ENCODE results near the gene CCDC174.

Gene CCDC174

DNA sequence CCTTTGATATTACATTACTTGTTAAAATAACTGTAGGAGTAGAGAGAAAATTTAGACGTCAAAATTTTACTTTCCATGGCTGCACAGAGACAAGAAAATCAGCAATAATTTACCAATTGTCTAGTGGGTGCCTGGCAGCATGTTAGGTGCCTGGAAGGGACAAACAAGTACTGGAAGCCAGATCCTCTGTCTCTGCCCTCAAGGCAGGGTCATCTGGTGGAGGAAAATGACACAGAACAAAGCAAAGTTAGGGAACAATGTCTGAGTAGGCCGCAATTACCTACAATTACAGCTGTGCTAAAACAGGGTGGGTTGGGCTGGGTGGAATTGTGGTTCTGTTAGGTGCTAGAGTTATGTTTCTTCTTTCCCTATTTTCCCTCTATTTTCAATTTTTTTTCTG, 7.4 kb downstream of the CCDC174 start:
- DNase-seq: no peak

DNA sequence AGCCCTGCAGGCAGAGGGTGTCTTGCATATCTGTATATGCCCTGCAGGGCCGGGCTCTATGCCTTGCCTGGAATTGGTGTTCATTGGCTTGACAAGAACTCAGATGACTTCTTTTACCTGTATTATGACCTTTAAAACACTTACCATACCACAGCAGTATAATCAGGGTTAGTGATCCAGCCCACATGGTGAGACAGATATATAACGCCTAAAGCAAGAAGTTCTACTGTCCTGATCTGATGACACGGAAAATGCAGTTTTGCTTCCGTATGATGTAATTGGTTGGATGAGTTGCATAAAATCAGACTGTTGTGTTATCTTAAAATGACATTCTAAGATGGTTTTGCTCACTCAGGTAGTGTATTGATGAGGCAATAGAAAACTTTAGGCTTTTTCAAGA, 9.4 kb downstream of the CCDC174 start:
- DNase-seq: no peak

DNA sequence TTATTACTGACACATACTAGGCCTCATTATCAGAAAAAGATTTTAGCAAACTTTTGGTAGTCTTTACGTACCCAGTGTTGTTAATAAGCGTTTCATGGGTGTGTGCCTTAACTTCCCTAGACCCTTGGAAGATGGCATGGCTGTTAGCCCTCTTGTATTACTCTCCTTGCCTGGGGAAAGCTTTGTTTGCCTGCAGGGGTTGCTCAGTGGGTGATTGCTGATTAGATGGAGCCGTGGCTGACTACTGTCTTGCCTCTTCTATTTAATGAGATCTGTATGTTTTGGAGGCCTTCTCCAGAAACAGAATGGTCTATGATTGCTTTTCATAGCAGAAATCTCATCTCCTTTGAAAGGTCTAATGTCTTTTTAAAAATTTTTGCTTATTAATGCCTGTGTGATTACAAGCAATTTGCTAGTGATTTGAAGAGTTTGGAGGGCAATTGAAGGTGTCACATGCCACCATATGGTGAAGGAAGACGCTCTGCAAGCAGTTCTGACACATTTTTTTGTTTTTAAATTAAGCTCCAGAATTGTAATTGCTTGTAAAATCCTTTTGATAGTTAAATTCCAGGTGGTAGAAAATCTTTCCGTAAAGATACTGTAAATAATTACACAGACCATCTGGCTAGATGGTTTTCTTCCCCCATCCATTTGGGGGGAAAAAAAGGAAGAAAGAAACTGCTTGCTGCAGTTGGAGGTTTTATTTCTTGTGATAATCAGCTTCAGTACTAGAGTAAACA, 12.0 kb downstream of the CCDC174 start:
- no peak for DNase-seq

DNA sequence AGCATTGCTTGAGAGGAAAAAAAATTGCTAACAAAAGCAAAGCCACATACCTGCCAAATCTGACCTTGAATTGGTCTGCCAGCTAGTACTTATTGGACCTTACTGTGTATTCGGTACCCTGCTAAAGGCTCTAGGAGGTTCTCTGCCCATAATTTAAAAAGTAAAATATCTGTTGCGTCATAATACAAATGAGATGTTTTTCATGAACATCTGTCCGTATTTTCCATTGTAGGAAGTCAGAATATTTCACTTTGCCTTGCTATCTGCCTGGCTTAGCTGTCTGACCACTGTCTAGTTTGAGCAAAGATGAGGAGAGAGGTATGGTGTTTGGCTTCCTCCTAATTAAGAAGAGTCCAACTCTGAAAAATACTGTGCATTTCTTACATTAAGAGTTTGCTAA, 12.6 kb downstream of the CCDC174 start:
- no peak for DNase-seq

DNA sequence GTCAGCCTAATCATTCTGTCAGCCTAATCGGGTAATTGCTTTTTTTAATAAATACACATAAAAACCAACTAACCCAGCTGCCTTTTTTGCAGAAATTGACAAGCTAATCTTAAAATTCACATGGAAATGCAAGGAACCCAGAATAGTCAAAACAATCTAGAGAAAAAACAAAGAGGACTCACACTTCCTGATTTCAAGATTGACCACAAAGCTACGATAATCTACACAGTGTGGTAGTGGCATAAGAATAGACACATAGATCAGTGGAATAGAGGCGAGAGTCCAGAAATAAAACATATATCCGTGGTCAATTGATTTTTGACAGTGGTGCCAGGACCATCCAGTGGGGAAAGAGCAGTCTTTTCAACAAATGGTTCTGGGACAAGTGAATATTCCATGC, 21.0 kb downstream of the CCDC174 start:
- no peak for DNase-seq

DNA sequence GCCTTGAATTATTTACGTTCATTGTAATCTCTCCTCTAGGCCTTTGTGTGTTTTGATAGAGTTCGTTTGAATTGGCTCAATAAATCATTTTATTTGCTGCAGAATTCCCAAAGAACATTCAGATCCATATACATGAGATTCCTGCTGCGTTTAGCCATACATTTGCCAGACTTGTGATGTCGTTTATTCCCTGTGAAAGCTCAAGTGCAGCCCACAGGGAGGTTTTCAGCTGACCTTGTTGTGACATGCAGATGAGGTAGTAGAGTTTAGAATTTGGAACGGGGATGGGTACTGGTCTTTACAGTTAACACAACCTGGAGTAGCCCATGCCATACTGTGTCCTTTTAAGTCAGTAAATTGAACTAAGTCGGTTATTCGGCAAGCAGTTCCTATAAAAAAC, 23.3 kb downstream of the CCDC174 start, which contains the start of gene C3orf20:
Gene C3orf20, plus strand, starts transcription at position 301 of the 400 bp plus-strand sequence. CDS start 7,573 bp downstream, outside the sequence.
- no peak for DNase-seq

DNA sequence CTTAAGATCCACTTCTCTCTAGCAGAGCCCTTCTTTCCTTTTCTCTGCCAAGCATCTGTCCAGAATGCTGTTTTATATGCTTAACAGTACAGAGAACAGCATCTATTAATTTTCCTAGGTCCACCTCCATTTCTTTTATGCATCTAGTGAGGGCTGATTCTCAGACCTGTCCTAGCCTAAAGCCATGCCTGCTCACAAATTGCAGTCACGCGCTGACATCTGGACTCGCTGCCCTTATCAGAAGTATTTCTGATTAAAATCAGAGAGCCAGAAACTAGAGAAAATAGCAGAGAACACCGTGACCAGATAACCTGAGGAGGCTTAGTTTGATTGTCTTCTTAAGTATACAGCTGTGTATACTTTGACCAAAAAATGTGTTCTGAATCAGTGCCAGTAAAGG, 25.3 kb downstream of the CCDC174 start:
- DNase-seq: no peak

DNA sequence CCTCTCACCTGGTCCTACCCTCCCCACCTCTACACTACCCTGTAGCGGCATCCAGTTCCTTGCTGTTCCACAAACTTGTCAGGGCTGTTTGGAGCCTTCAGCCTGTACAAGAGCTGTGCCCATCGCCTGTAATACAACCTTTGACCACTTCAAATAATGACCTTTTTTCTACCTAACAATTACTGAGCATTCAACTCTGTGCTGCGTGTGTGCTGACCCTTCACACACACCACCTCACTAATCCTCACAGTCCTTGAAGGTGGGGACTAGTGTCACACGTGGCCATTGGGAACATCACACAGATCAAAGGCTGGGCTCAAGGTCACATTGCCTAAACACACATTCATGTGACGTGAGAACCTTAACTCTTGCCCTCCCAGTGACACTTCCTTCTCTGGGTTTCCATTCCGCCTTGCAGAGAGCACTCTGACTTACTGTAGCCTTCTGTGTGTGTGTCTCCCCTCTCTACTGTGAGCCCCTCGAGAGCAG, 26.5 kb downstream of the CCDC174 start:
- no peak for DNase-seq

DNA sequence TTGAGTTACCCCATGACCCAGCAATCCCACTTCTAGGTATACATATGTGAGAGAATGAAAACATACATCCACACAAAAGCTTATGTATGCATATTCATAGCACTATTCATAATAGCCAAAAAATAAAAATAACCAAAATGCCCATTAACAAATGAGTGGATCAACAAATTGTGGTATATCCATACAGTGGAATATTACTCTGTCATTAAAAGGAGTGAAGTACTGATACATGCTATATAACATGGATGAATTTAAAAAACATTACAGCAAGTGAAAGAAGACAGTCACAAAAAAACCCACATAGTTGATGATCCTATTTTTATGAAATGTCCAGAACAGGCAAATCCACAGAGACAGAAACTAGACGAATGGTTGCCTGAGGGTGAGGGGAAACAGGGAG, 28.6 kb downstream of the CCDC174 start:
- no peak for DNase-seq

DNA sequence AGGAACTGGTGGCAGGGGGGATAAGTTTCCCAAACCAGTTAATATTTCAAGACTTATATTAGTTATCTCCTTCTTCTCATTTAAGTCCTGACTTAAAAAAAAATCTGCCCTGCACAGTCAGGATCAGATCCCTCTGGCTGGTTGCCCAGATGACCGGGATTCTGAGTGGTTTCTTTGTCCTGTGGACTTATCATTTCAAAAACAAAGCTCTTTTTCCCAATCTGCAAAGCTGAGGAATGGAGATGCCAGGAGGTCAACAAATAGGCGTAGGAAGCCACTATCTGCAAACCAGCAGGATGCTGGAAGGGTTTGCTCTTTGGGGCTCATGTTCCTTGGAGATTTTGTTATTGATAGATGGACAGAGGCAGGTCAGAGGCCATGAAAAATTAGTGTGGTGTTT, 29.2 kb downstream of the CCDC174 start:
- DNase-seq: no peak

DNA sequence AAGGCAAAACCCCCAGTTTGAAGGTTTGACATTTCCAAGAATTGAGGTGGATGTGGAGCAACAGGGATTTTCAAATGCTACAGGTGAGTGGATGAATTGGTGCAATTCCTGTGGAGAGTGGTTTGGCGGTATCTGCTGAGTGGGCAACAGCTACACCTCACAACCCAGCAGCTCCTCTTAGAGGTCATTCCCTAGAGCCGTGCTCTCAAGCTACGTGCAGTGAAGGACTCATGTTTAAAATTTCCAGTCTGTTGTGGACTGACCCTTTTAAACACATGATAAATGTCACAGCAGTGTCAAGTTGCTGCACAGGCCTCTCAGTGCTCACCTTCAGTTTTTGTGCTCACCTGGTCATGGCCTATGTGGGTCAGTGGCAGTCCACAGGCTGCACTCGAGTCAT, 32.9 kb downstream of the CCDC174 start:
- DNase-seq: no peak

DNA sequence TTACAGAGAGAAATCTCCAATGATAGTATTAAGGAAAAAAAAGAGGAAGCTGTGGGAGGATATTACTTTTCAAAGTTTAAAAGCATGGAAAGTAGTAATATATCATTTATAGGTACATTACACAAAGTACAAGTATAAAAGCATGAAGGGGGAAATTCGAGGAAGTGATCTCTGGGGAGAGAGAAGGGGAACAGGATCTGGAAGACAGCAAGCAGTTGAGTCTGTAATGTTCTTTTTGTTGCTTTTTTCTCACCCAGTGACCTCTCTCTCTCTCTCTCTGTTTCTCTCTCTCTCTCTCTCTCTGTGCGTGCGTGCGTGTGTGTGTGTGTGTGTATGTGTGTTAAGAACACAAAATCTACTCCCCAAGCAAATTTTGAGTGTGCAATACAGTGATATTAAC, 33.6 kb downstream of the CCDC174 start:
- DNase-seq: no peak

DNA sequence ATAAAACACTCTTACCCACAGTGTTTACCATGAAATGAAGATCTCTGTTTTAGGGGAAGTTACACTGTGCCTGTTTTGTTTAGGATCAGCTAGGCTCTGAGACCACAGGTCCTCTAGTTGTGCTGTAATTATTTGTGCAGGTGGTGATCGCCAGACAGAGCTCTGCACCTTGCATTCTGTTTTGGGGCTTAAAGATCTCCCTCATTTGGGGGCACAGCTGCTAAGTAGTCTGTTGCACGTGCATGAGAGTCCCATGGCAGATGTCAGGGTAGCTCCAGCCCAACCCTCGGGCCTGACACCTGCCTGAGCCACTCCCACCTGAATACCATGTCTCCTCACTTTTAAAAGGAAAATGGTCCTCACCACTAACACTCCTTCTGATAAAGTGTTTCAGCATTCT, 35.8 kb downstream of the CCDC174 start:
- no peak for DNase-seq

DNA sequence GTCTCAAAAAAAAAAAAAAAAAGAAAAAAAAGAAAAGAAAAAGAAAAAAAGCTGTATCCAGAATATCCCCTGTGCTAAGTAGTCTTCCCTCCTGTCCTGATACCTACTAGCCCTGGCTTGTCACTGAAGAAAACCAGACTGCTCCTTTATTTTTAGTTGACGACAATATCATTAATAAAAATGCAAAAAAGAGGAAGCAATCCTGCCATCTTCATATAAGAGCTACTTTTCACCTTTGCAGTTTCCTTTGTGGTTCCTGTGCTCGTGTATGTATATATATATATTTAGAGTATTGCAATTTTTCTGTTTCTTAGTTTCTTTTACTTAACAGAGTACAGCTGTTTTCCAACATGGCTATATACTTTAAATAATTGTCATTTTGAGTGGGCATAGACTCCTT, 37.0 kb downstream of the CCDC174 start:
- no peak for DNase-seq

DNA sequence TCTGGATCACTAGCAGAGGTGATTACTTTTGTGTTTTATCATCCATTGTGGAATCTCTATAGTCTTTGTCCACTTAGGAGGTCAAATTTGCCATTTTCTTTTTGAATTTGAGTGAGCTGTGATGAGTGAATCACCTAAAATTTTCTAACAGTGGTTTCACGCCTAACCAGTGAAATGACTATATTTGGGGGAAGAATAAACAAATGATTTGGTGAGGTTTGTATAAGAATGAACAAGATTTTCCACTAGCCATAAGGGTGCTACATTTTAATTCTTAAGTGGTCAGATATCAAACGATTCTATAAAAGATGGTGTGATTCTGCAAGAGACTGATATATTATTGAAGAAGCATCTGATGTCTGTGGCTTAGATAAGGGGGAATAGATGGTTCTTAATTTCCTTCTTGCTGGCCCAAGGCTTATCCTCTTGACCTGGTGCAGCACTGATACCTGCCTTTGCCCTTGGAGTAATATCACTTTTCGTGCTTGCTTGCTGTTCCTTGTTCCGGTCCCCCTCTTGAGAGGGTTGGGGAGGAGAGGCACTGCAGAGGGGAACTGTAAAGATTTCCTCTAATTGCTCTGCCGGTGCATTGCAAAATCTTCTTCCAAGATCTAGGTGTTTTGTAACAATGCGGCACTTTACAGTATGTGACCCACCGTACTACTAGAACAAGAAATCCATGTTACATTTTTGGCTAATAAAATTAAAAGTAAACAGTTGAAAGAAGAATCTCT, 37.9 kb downstream of the CCDC174 start:
- no peak for DNase-seq

DNA sequence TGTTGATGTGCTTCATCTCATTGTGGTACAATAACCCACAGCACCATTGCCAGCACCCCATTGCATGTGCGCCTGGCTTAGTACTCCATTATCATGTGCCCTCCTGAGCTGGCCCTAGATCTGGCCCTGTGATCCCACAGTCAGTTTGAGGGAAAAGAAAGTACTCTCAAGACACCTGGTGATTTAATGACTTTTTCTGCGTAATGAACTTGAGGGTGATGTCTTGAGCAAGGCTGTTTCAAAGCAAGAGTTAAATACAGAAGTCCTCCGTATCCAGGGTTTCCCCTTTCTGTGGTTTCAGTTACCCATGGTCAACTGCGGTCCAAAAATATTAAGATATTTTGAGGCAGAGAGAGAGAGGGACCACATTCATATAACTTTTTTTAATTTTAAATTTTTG, 39.7 kb downstream of the CCDC174 start:
- DNase-seq: no peak

DNA sequence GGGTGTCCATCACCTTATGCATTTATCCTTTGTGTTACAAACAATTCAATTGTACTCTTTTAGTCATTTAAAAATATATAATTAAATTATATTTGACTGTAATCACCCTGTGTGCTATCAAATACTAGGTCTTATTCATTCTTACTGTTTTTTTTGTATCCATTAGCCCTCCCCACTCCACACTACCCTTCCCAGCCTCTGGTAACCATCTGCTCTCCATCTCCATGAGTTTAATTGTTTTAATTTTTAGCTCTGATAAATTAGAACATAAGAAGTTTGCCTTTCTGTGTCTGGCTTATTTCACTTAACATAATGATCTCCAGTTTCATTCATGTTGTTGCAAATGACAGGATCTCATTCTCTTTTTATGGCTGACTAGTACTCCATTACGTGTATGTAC, 40.2 kb downstream of the CCDC174 start:
- DNase-seq: no peak

DNA sequence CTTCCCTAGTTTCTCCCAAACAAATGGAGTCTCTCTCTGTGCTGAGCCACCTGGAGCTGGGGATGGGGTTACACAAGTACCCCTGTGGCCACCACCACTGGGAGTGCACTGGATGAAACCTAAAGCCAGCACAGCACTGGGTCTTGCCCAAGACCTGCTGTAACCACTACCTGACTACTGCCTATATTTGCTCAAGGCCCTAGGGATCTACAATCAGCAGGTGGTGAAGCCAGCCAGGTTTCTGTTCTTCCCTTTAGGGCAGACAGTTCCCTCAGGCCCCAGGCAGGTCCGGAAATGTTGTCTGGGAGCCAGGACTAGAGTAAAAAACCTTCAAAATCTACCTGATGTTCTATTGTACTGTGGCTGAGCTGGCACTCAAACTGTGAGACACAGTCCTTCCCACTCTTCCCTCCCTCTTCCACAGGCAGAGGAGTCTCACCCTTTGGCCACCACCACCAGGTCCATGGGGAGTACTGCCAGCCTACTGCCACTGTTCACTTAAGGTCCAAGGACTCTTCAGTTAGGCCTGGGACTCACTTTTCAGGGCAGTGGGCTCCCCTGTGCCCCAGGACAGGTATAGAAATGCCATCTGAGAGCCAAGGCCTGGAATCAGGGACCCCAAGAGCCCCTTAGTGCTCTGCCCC, 47.2 kb downstream of the CCDC174 start:
- no peak for DNase-seq

DNA sequence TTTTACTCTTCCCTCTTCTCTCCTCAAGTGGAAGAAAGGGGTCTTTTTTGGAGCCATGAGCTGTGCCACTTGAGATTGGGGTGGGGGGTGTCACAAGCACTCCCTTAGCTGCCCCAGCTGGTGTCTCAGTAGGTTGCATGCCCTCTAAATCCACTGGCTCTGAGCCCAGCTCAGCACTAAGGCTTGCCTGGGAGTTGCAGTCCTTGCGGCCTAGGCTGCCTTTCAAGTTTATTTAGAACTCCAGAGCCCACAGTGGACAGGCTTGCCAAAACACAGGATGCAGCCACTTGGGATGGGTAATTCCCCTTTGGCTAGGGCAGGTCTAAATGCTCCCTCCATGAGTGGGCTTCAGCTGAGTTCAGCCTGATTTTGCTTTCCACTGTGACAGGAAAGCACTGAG, 48.1 kb downstream of the CCDC174 start:
- no peak for DNase-seq

DNA sequence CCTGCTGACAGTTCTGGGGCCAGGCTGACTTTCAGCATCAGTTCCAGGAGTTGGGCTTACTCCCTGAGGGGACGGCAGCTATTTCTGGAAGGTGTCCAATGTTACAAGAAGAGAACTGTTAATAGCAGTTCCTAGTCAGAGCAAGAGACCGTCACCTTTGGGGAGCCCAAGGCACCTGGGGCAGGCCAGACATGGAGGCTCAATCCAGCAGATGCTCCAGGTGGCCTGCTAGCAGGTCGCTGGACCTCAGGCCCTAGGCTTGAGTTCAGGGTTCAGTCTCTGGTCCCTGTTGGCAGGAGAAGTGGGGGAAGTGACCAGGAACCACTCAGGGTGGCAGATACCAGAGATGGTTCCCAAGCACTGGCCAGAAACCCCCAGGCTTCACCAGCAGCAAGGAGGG, 49.3 kb downstream of the CCDC174 start:
- DNase-seq: no peak

DNA sequence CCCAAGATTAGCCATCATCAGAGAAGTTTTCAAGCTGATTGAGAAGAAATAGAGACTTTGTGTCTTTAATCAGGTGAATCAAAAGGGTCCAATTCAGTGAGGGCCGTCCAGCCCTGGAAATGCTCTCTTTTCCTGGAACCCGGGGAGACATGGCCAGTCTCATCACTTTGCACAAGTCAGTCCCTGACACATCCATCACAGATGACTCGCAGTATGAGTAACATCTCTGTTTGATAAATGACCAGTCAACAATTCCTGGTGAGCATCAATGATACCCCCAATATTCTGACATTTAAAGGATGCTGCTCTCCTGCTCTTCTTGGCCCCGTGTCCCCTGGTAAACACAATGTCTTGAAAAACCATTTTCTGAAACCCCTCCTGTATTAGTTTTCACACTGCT, 50.1 kb downstream of the CCDC174 start:
- no peak for DNase-seq

DNA sequence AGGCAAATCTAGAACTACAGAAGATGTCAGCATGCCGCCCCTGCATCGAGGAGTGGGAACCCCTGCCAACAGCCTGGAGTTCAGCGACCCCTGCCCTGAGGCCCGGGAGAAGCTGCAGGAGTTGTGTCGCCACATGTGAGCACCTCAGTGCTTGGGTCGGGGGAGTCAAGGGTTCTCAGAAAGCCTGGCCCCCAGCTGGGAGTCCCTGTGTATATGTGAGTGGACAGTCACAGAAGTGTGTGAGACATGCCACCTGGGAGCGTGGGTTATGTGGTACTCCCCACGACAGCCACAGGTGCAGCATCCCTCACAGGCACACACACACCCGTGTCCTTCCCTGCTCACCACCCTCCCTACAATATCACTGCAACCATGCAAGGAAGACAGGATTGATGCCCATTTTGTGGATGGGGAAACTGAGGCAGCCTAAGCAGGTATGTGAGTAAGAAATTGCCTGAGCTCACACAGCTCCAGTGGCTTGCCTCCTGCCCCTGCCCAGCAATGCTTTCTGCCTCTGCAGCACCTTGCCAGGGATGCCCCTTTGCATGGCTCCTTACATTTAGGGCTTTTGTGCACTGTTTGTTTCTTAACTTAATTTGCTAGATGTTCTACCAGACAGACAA, 51.7 kb downstream of the CCDC174 start:
- DNase-seq: no peak

DNA sequence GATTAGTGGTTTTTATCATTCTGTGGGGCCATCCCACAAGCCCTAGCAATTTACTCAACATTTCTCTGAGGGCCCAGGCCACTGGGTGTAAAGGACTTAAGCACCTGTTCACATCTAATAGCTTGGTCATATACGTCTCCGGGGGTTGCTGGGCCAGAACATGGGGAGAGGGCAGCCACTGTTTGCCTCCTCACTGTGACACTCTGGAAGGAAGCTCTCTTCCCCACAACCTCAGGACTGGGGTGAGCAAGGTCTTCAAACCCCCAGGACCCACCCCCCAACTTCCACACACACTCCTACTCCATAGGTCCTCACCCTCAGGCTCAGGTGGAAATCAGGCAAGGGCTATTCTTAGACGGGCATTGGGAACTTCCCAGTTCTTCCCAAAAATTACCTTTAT, 52.2 kb downstream of the CCDC174 start:
- no peak for DNase-seq

DNA sequence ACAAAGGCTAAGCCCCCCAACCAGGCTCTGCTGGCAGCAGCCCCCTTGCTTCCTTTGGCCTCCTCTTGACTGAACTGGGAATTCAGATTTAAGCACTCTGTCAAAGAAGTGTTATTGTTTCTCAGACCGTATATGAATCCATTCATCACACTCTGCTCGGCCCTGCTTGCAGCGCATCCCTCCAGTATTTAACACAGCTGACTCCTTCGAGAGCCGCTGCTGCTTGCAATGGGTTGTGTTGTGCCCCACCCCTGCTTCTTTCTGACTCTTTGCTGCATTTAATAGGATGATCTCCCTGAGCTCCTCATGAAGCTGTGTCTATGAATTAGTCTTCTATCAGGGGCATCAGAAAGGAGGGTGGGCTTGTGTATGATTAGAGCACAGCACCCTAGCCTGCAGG, 54.5 kb downstream of the CCDC174 start:
- DNase-seq: no peak
